H1 (cell line): ENCODE data around the gene MICALL1. TPM values are rescaled to one million over a fixed set of nuclear protein-coding genes. Genes with fewer than 3 reads are reported as not detected.
"Not testable (repeated sequence)": the region's sequence is repeated elsewhere in the genome, so short reads cannot be mapped to it uniquely, and the experiment has no call there.

ENCODE experiments used
- CTCF ChIA-PET: fragments of 300-600 bp; sonication (Branson Sonifier 250); formaldehyde crosslinking; loops from one replicate; lab custom pipeline; 2021; ENCODE audit not compliant: partially characterized antibody; lab: Charles Lee
- POLR2A ChIA-PET: fragments of 300-600 bp; sonication (Branson Sonifier 250); formaldehyde crosslinking; loops from one replicate; lab custom pipeline; 2021; ENCODE audit warnings: inconsistent platforms; ENCODE audit not compliant: partially characterized antibody; lab: Charles Lee
- DNase-seq, 2 experiments: peaks; one replicate each; pipeline versions ENCODE4 v3.0.0 to v3.0.0-alpha.2; 2010 to 2022; ENCODE audit warnings: low spot score in 2 of 2, low read depth in 1 of 2, mixed read lengths in 1 of 2
- FAIRE-seq: peaks from 2 replicates; lab custom pipeline; 2011; peaks lifted over from hg19 to GRCh38; lab: Jason Lieb, UNC
- H2AFZ ChIP-seq: 2 replicates; pipeline ENCODE4 v1.8.1; 2012; ENCODE audit warnings: low read length, inconsistent platforms
- H2AK5ac ChIP-seq: 2 replicates; pipeline ENCODE4 v1.6.1; 2013; ENCODE audit warnings: low read depth, low read length
- H2BK120ac ChIP-seq: replicated peaks from 2 replicates; pipeline ENCODE3; 2013; ENCODE audit warnings: low read depth, low read length, inconsistent platforms
- H2BK12ac ChIP-seq: 2 replicates; pipeline ENCODE4 v1.6.1; 2013; ENCODE audit warnings: low read depth, low read length
- H2BK15ac ChIP-seq: 2 replicates; pipeline ENCODE4 v1.6.1; 2013; ENCODE audit warnings: low read length
- H2BK20ac ChIP-seq: 2 replicates; pipeline ENCODE4 v1.6.1; 2013; ENCODE audit warnings: low read length
- H2BK5ac ChIP-seq: 2 replicates; pipeline ENCODE4 v1.6.1; 2013; ENCODE audit warnings: low read depth, low read length
- H3K14ac ChIP-seq: 2 replicates; pipeline ENCODE4 v1.6.1; 2013; ENCODE audit warnings: inconsistent platforms; ENCODE audit not compliant: insufficient read length
- H3K18ac ChIP-seq: 2 replicates; pipeline ENCODE4 v1.6.1; 2013; ENCODE audit warnings: low read length; ENCODE audit errors: extremely low read depth
- H3K23ac ChIP-seq: 2 replicates; pipeline ENCODE4 v1.6.1; 2013; ENCODE audit warnings: inconsistent platforms; ENCODE audit not compliant: insufficient read length
- H3K23me2 ChIP-seq: 2 replicates; pipeline ENCODE4 v1.6.1; 2013; ENCODE audit warnings: low read depth, low read length
- H3K27ac ChIP-seq: 2 replicates; pipeline ENCODE4 v1.6.1; 2011; ENCODE audit warnings: low read depth, low read length, inconsistent platforms
- H3K27me3 ChIP-seq, 4 experiments: replicated peaks in 1 of 4; 1 replicate in 1 of 4; 2 replicates in 3 of 4; pipeline versions ENCODE4 v1.6.1 to v1.8.1; 2011 to 2013; ENCODE audit warnings: low read length in 3 of 4, mild to moderate bottlenecking in 3 of 4, inconsistent platforms in 2 of 4, mixed read lengths in 2 of 4, moderate library complexity in 1 of 4; ENCODE audit not compliant: control insufficient read depth in 3 of 4, insufficient read depth in 3 of 4; ENCODE audit errors: extremely low read depth in 1 of 4
- H3K36me3 ChIP-seq, 4 experiments: 2 replicates each; pipeline versions ENCODE4 v1.6.1 to v1.8.1; 2011 to 2013; ENCODE audit warnings: mild to moderate bottlenecking in 4 of 4, low read length in 3 of 4, moderate library complexity in 2 of 4, control low read depth in 1 of 4, inconsistent platforms in 1 of 4; ENCODE audit not compliant: insufficient read depth in 4 of 4, control insufficient read depth in 2 of 4
- H3K4ac ChIP-seq: replicated peaks from 2 replicates; pipeline ENCODE3; 2013; ENCODE audit warnings: low read length, low read depth, mixed read lengths, inconsistent platforms; ENCODE audit not compliant: insufficient read length
- H3K4me1 ChIP-seq, 4 experiments: replicated peaks in 1 of 4; 1 replicate in 1 of 4; 2 replicates in 3 of 4; pipeline versions ENCODE4 v1.6.1 to v1.8.1; 2011 to 2013; ENCODE audit warnings: low read length in 3 of 4, inconsistent platforms in 2 of 4, mixed read lengths in 1 of 4; ENCODE audit not compliant: insufficient read depth in 4 of 4, control insufficient read depth in 3 of 4
- H3K4me2 ChIP-seq, 2 experiments: 2 replicates each; pipeline versions ENCODE4 v1.6.1 to v1.8.1; 2011 to 2013; ENCODE audit warnings: low read depth in 2 of 2, low read length in 2 of 2, control low read depth in 1 of 2, inconsistent platforms in 1 of 2, mild to moderate bottlenecking in 1 of 2; ENCODE audit not compliant: insufficient read depth in 1 of 2
- H3K4me3 ChIP-seq, 4 experiments: fragments of 200-600, 300-600 bp in 1 of 4; sonication (generic), shearing (Covaris generic), sonication (Bioruptor Twin) in 1 of 4; 2 replicates each; pipeline versions ENCODE4 v1.5.1 to v1.8.1; 2011 to 2016; ENCODE audit warnings: low read length in 4 of 4, low read depth in 3 of 4, control low read depth in 2 of 4, inconsistent platforms in 2 of 4, mild to moderate bottlenecking in 2 of 4, mixed read lengths in 1 of 4, moderate library complexity in 1 of 4; ENCODE audit not compliant: insufficient read depth in 2 of 4; ENCODE audit errors: extremely low read depth in 1 of 4
- H3K56ac ChIP-seq: replicated peaks from 2 replicates; pipeline ENCODE3; 2013; ENCODE audit warnings: low read depth, mild to moderate bottlenecking, mixed read lengths, low read length, inconsistent platforms; ENCODE audit not compliant: insufficient read length
- H3K79me1 ChIP-seq: 2 replicates; pipeline ENCODE4 v1.6.1; 2013; ENCODE audit warnings: low read depth, low read length, control low read depth
- H3K79me2 ChIP-seq, 2 experiments: 2 replicates each; pipeline versions ENCODE4 v1.6.1 to v1.8.1; 2012 to 2013; ENCODE audit warnings: low read length in 2 of 2, mild to moderate bottlenecking in 2 of 2, inconsistent platforms in 1 of 2; ENCODE audit not compliant: insufficient read depth in 2 of 2, control insufficient read depth in 1 of 2
- H3K9ac ChIP-seq, 4 experiments: replicated peaks in 1 of 4; 1 replicate in 1 of 4; 2 replicates in 3 of 4; pipeline versions ENCODE4 v1.6.1 to v1.8.1; 2011 to 2013; ENCODE audit warnings: low read depth in 3 of 4, low read length in 3 of 4, control low read depth in 2 of 4, mild to moderate bottlenecking in 2 of 4, moderate library complexity in 2 of 4, inconsistent platforms in 1 of 4; ENCODE audit errors: extremely low read depth in 1 of 4
- H3K9me3 ChIP-seq, 2 experiments: 2 replicates each; pipeline versions ENCODE4 v1.6.1 to v1.8.1; 2012 to 2013; ENCODE audit warnings: mild to moderate bottlenecking in 2 of 2, moderate library complexity in 2 of 2, control low read depth in 1 of 2, inconsistent platforms in 1 of 2, low read depth in 1 of 2, low read length in 1 of 2, mixed read lengths in 1 of 2; ENCODE audit not compliant: insufficient read depth in 2 of 2
- H4K20me1 ChIP-seq, 2 experiments: replicated peaks in 1 of 2; 2 replicates each; pipeline versions ENCODE3 to v1.8.1; 2011 to 2013; ENCODE audit warnings: inconsistent platforms in 2 of 2, low read length in 2 of 2, mild to moderate bottlenecking in 1 of 2; ENCODE audit not compliant: insufficient read depth in 2 of 2, control insufficient read depth in 1 of 2
- H4K5ac ChIP-seq: 2 replicates; pipeline ENCODE4 v1.6.1; 2013; ENCODE audit warnings: low read length, low read depth, mixed read lengths, inconsistent platforms; ENCODE audit not compliant: insufficient read length
- H4K8ac ChIP-seq: 2 replicates; pipeline ENCODE4 v1.8.0; 2013; ENCODE audit warnings: mild to moderate bottlenecking, moderate library complexity, low read length, inconsistent platforms; ENCODE audit not compliant: insufficient read depth; ENCODE audit errors: extremely low read depth
- H4K91ac ChIP-seq: replicated peaks from 2 replicates; pipeline ENCODE3; 2013; ENCODE audit warnings: low read length, mixed read lengths, inconsistent platforms; ENCODE audit not compliant: insufficient read length
- GTF2F1 ChIP-seq: IDR thresholded peaks from 2 replicates; pipeline ENCODE4 v1.6.1; 2012; ENCODE audit warnings: low read depth, low read length, improper control_type of control experiment, borderline replicate concordance
- JUN ChIP-seq: IDR thresholded peaks from 2 replicates; pipeline ENCODE4 v1.6.1; 2011; ENCODE audit warnings: low read depth, mild to moderate bottlenecking, improper control_type of control experiment, low read length
- SIRT6 ChIP-seq: IDR thresholded peaks from one replicate; pipeline ENCODE4 v1.7.1; 2012; ENCODE audit warnings: low read length, inconsistent platforms
- SP1 ChIP-seq: IDR thresholded peaks from 2 replicates; pipeline ENCODE4 v1.6.1; 2011; ENCODE audit warnings: low read depth, low read length
- YY1 ChIP-seq: IDR thresholded peaks from 2 replicates; pipeline ENCODE4 v1.6.1; 2011; ENCODE audit warnings: low read depth, mild to moderate bottlenecking, low read length
- WGBS, 2 experiments: shearing (Covaris generic) in 1 of 2; methylation state at CpG; one replicate each; pipeline versions ENCODE4 v1.1.6 to v1.1.7; 2013 to 2015; ENCODE audit warnings: low lambda C conversion rate in 2 of 2, mixed read lengths in 2 of 2, inconsistent platforms in 1 of 2, low coverage in 1 of 2, missing lambda C conversion rate in 1 of 2; ENCODE audit not compliant: insufficient replicate concordance in 2 of 2, insufficient coverage in 1 of 2, insufficient read length in 1 of 2; ENCODE audit errors: extremely low coverage in 1 of 2, missing lambda C conversion rate in 1 of 2; 5-methylcytosine and 5-hydroxymethylcytosine counted together
- polyA plus RNA-seq, 7 experiments: library from polyadenylated mRNA; depleted of rRNA in 3 of 7; stranded (reverse) in 5 of 7; unstranded in 2 of 7; fragments of >200 nt in 5 of 7; fragments of 200-250 nt in 2 of 7; gene quantifications; 1 replicate in 5 of 7; 2 replicates in 1 of 7; 4 replicates in 1 of 7; pipeline versions ENCODE4 v1.2.1 to v1.2.3, GENCODE V29; 2011 to 2013; ENCODE audit warnings: missing spikeins in 2 of 7, mixed read lengths in 2 of 7
- total RNA-seq: library from RNA; stranded (reverse); fragmentation: NEBNext Ultra II Directional; extraction: Animal tissue kit (Norgen Biotek cat#: 25700); gene quantifications from 2 replicates; pipeline ENCODE4 v1.2.1, GENCODE V29; 2021

Gene MICALL1
- total and polyA plus RNA-seq, 2 of the 8 experiments (the other 6 are each of a cell fraction or from before 2014, with no cell fraction given), result 17.7 to 32.1 TPM

DNA sequence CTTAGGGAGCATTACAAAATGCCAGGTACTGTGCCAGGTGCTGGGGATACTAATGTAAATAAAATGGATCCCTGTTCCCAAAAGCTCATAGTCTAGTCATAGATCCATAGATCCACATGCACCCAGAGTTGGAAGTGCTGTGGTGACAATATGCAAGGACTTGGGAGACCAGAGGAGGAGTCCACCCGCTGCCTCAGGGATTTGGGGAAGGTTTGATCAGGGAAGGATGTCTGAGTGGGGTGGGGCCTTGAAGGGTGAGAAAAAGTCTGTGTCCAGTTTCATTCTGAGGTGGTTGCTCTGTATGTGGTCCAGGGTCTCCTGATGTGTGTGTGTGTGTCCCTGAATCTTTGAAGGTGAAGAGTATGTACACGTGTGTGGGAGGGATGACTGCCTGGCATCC lies 69.1 kb downstream of the MICALL1 start (continued):
- TF ChIP-seq GTF2F1 (no peak), SIRT6 (no peak), JUN (no peak), SP1 (no peak), YY1 (no peak)

DNA sequence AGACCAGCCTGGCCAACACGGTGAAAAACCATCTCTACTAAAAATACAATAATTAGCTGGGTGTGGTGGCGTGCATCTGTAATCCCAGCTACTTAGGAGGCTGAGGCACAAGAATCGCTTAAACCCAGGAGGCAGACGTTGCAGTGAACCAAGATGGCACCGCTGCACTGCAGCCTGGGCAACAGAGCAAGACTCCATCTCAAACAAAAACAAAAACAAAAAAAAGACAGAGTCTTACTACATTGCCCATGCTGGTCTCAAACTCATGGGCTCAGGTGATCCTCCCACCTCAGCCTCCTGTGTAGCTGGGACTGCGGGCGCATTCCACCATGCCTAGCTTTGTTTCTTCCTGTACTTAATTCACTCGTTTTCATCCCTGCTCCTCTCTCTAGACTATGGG lies 69.9 kb downstream of the MICALL1 start:
- not testable (repeated sequence) for H3K79me1 ChIP-seq, H4K8ac ChIP-seq, H2AK5ac ChIP-seq, H3K14ac ChIP-seq, DNase-seq, H3K36me3 ChIP-seq, H3K79me2 ChIP-seq, H2BK12ac ChIP-seq, H3K27me3 ChIP-seq, H3K9ac ChIP-seq, H2BK20ac ChIP-seq, FAIRE-seq, H3K56ac ChIP-seq, H3K9me3 ChIP-seq, H3K23ac ChIP-seq, H3K23me2 ChIP-seq, H3K4me2 ChIP-seq, H4K91ac ChIP-seq, H3K27ac ChIP-seq, H4K5ac ChIP-seq, H3K4me3 ChIP-seq, H4K20me1 ChIP-seq, H2BK5ac ChIP-seq, H3K18ac ChIP-seq, H2BK120ac ChIP-seq, H2BK15ac ChIP-seq, H3K4ac ChIP-seq, H2AFZ ChIP-seq
- H3K4me1 ChIP-seq, result peaks cover 8 to 19% (median 14%) of the 10 kb centered on the region in 4 experiments
- ChIA-PET POLR2A (interaction anchor here (0.9 to 1.5 kb wide), 3 partner anchors 10 to 23 kb away, joined by 3 to 6 read pairs (median 3); partner anchors contain the start of genes C22orf23 and POLR2F), CTCF (interaction anchor here (0.8 to 4.8 kb wide), 2 partner anchors 10 to 121 kb away, joined by 3 to 27 read pairs; no protein-coding TSS in a partner anchor)
- 86% methylated on average over 8 of the region's 8 CpGs; no CpG with 5 or more reads in 1 of the 2 experiments for WGBS, 2 experiments
